ENCODE results near the gene FAM120A.

The FAM120A gene

GRCh38 chr9:93603011-93603410, 151.5 kb downstream of the FAM120A start:
- Histone ChIP-seq H2AFZ (ENCODE audit: low read length, unreplicated experiment) (no peak overlapping the region), H3K79me2 (ENCODE audit: control insufficient read depth, insufficient read depth, low read length, unreplicated experiment) (peaks cover 7% of the 10 kb centered on the region)

GRCh38 chr9:93603906-93604326, 152.4 kb downstream of the FAM120A start:
- H3K4me1 ChIP-seq (ENCODE audit: control insufficient read depth, insufficient read depth, low read length, unreplicated experiment), result no peaks in the 10 kb centered on the region
- no peak overlapping the region for H3K4me3 ChIP-seq (ENCODE audit: low read depth, low read length)
- H2AFZ ChIP-seq (ENCODE audit: low read length, unreplicated experiment), result no peak overlapping the region
- peaks cover 7% of the 10 kb centered on the region for H3K79me2 ChIP-seq (ENCODE audit: control insufficient read depth, insufficient read depth, low read length, unreplicated experiment)
- H3K27ac ChIP-seq (ENCODE audit: low read depth, low read length), result no peak overlapping the region
- H3K27me3 ChIP-seq (ENCODE audit: insufficient read depth, low read length), result no peaks in the 10 kb centered on the region
- H3K36me3 ChIP-seq (ENCODE audit: insufficient read depth, low read length), result no peaks in the 10 kb centered on the region

More at GRCh38 chr9:93603011-93603410, 151.5 kb downstream of the FAM120A start:
- H3K4me3 ChIP-seq (ENCODE audit: low read depth, low read length), result no peak overlapping the region
- no peaks in the 10 kb centered on the region for H3K27me3 ChIP-seq (ENCODE audit: insufficient read depth, low read length)
- H3K4me1 ChIP-seq (ENCODE audit: control insufficient read depth, insufficient read depth, low read length, unreplicated experiment), result no peaks in the 10 kb centered on the region
- no peaks in the 10 kb centered on the region for H3K36me3 ChIP-seq (ENCODE audit: insufficient read depth, low read length)
- no peak overlapping the region for H3K27ac ChIP-seq (ENCODE audit: low read depth, low read length)

- H3K27me3 ChIP-seq (ENCODE audit: insufficient read depth, low read length), result no peaks in the 10 kb centered on the region
- H3K4me3 ChIP-seq (ENCODE audit: low read depth, low read length), result no peak overlapping the region
- no peak overlapping the region for H3K27ac ChIP-seq (ENCODE audit: low read depth, low read length)
- H3K4me1 ChIP-seq (ENCODE audit: control insufficient read depth, insufficient read depth, low read length, unreplicated experiment), result no peaks in the 10 kb centered on the region
- peaks cover 7% of the 10 kb centered on the region for H3K79me2 ChIP-seq (ENCODE audit: control insufficient read depth, insufficient read depth, low read length, unreplicated experiment)
- H2AFZ ChIP-seq (ENCODE audit: low read length, unreplicated experiment), result no peak overlapping the region
- no peaks in the 10 kb centered on the region for H3K36me3 ChIP-seq (ENCODE audit: insufficient read depth, low read length)
These were observed 154.7 kb downstream of the FAM120A start for GRCh38 chr9:93606187-93606586.

- H3K27ac ChIP-seq (ENCODE audit: low read depth, low read length), result no peak overlapping the region
- H3K4me1 ChIP-seq (ENCODE audit: control insufficient read depth, insufficient read depth, low read length, unreplicated experiment), result no peaks in the 10 kb centered on the region
- H3K79me2 ChIP-seq (ENCODE audit: control insufficient read depth, insufficient read depth, low read length, unreplicated experiment), result peaks cover 17% of the 10 kb centered on the region
- H3K27me3 ChIP-seq (ENCODE audit: insufficient read depth, low read length), result no peaks in the 10 kb centered on the region
- no peaks in the 10 kb centered on the region for H3K36me3 ChIP-seq (ENCODE audit: insufficient read depth, low read length)
- no peak overlapping the region for H3K4me3 ChIP-seq (ENCODE audit: low read depth, low read length)
- H2AFZ ChIP-seq (ENCODE audit: low read length, unreplicated experiment), result no peak overlapping the region
These were observed 158.7 kb downstream of the FAM120A start for GRCh38 chr9:93610206-93610605.

- Histone ChIP-seq H3K27ac (ENCODE audit: low read depth, low read length) (no peak overlapping the region), H3K36me3 (ENCODE audit: insufficient read depth, low read length) (no peaks in the 10 kb centered on the region), H3K79me2 (ENCODE audit: control insufficient read depth, insufficient read depth, low read length, unreplicated experiment) (peaks cover 23% of the 10 kb centered on the region), H3K4me1 (ENCODE audit: control insufficient read depth, insufficient read depth, low read length, unreplicated experiment) (no peaks in the 10 kb centered on the region), H3K4me3 (ENCODE audit: low read depth, low read length) (no peak overlapping the region), H2AFZ (ENCODE audit: low read length, unreplicated experiment) (no peak overlapping the region), H3K27me3 (ENCODE audit: insufficient read depth, low read length) (no peaks in the 10 kb centered on the region)
These were observed 160.7 kb downstream of the FAM120A start for GRCh38 chr9:93612052-93612795.

GRCh38 chr9:93612796-93613154, 161.3 kb downstream of the FAM120A start:
- Histone ChIP-seq H3K36me3 (ENCODE audit: insufficient read depth, low read length) (no peaks in the 10 kb centered on the region), H3K79me2 (ENCODE audit: control insufficient read depth, insufficient read depth, low read length, unreplicated experiment) (peaks cover 24% of the 10 kb centered on the region), H3K27ac (ENCODE audit: low read depth, low read length) (no peak overlapping the region), H3K4me3 (ENCODE audit: low read depth, low read length) (no peak overlapping the region), H2AFZ (ENCODE audit: low read length, unreplicated experiment) (no peak overlapping the region), H3K4me1 (ENCODE audit: control insufficient read depth, insufficient read depth, low read length, unreplicated experiment) (no peaks in the 10 kb centered on the region), H3K27me3 (ENCODE audit: insufficient read depth, low read length) (no peaks in the 10 kb centered on the region)

- H3K27ac ChIP-seq (ENCODE audit: low read depth, low read length), result no peak overlapping the region
These were observed 161.7 kb downstream of the FAM120A start for GRCh38 chr9:93613174-93613573.

GRCh38 chr9:93613791-93614190, 162.3 kb downstream of the FAM120A start:
- H3K36me3 ChIP-seq (ENCODE audit: insufficient read depth, low read length), result no peaks in the 10 kb centered on the region
- H3K79me2 ChIP-seq (ENCODE audit: control insufficient read depth, insufficient read depth, low read length, unreplicated experiment), result peaks cover 28% of the 10 kb centered on the region
- no peaks in the 10 kb centered on the region for H3K27me3 ChIP-seq (ENCODE audit: insufficient read depth, low read length)
- no peaks in the 10 kb centered on the region for H3K4me1 ChIP-seq (ENCODE audit: control insufficient read depth, insufficient read depth, low read length, unreplicated experiment)
- no peak overlapping the region for H3K27ac ChIP-seq (ENCODE audit: low read depth, low read length)
- H2AFZ ChIP-seq (ENCODE audit: low read length, unreplicated experiment), result no peak overlapping the region
- no peak overlapping the region for H3K4me3 ChIP-seq (ENCODE audit: low read depth, low read length)

More at GRCh38 chr9:93613174-93613573, 161.7 kb downstream of the FAM120A start:
- Histone ChIP-seq H3K36me3 (ENCODE audit: insufficient read depth, low read length) (no peaks in the 10 kb centered on the region), H3K79me2 (ENCODE audit: control insufficient read depth, insufficient read depth, low read length, unreplicated experiment) (peaks cover 26% of the 10 kb centered on the region), H3K27me3 (ENCODE audit: insufficient read depth, low read length) (no peaks in the 10 kb centered on the region), H2AFZ (ENCODE audit: low read length, unreplicated experiment) (no peak overlapping the region), H3K4me1 (ENCODE audit: control insufficient read depth, insufficient read depth, low read length, unreplicated experiment) (no peaks in the 10 kb centered on the region), H3K4me3 (ENCODE audit: low read depth, low read length) (no peak overlapping the region)

GRCh38 chr9:93614830-93615468, 163.5 kb downstream of the FAM120A start:
- Histone ChIP-seq H3K27me3 (ENCODE audit: insufficient read depth, low read length) (no peaks in the 10 kb centered on the region), H3K4me3 (ENCODE audit: low read depth, low read length) (no peak overlapping the region), H3K4me1 (ENCODE audit: control insufficient read depth, insufficient read depth, low read length, unreplicated experiment) (no peaks in the 10 kb centered on the region), H3K36me3 (ENCODE audit: insufficient read depth, low read length) (no peaks in the 10 kb centered on the region), H3K27ac (ENCODE audit: low read depth, low read length) (no peak overlapping the region), H3K79me2 (ENCODE audit: control insufficient read depth, insufficient read depth, low read length, unreplicated experiment) (peaks cover 24% of the 10 kb centered on the region), H2AFZ (ENCODE audit: low read length, unreplicated experiment) (no peak overlapping the region)

All from ACC112 (cell line).